ENCODE measurements around the gene AK2.

The AK2 gene

GRCh38 chr1:33043267-33044092, 6.8 kb upstream of the AK2 start:
- no peak for TF ChIP-seq CTCF (IDR thresholded peaks at IDR 0.05; ENCODE audit: low read depth, low read length)
- DNase-seq (ENCODE audit: low read depth in 2 of 2) = no peak
- no peak overlapping the region for H3K4me3 ChIP-seq (replicated peaks in 1 of 2; ENCODE audit: low read depth in 2 of 2, low read length in 2 of 2)

GRCh38 chr1:33042831-33043230, 6.1 kb upstream of the AK2 start:
- TF ChIP-seq CTCF (IDR thresholded peaks at IDR 0.05; ENCODE audit: low read depth, low read length) = no peak
- no peak for DNase-seq (ENCODE audit: low read depth in 2 of 2)
- H3K4me3 ChIP-seq (replicated peaks in 1 of 2; ENCODE audit: low read depth in 2 of 2, low read length in 2 of 2) = no peak overlapping the region

GRCh38 chr1:33041026-33041425, 4.3 kb upstream of the AK2 start:
- H3K4me3 ChIP-seq (replicated peaks in 1 of 2; ENCODE audit: low read depth in 2 of 2, low read length in 2 of 2) = no peak overlapping the region
- DNase-seq (ENCODE audit: low read depth in 2 of 2) = no peak
- TF ChIP-seq CTCF (IDR thresholded peaks at IDR 0.05; ENCODE audit: low read depth, low read length) = no peak

GRCh38 chr1:33039840-33040239, 3.2 kb upstream of the AK2 start:
- DNase-seq (ENCODE audit: low read depth in 2 of 2) = no peak
- no peak overlapping the region for H3K4me3 ChIP-seq (replicated peaks in 1 of 2; ENCODE audit: low read depth in 2 of 2, low read length in 2 of 2)
- TF ChIP-seq CTCF (IDR thresholded peaks at IDR 0.05; ENCODE audit: low read depth, low read length) = no peak

GRCh38 chr1:33036051-33036525, 595 bp downstream of the AK2 start:
- TF ChIP-seq CTCF (IDR thresholded peaks at IDR 0.05; ENCODE audit: low read depth, low read length) = no peak
- peak in 1 of 2 donors; percentile 38 for DNase-seq (ENCODE audit: low read depth in 2 of 2)
- H3K4me3 ChIP-seq (replicated peaks in 1 of 2; ENCODE audit: low read depth in 2 of 2, low read length in 2 of 2) = peak overlapping the region; percentile 88 to 92

GRCh38 chr1:33032126-33032869, 4.4 kb downstream of the AK2 start:
- TF ChIP-seq CTCF (IDR thresholded peaks at IDR 0.05; ENCODE audit: low read depth, low read length) = no peak
- peak in 1 of 2 donors; percentile 21 for DNase-seq (ENCODE audit: low read depth in 2 of 2)
- no peak overlapping the region for H3K4me3 ChIP-seq (replicated peaks in 1 of 2; ENCODE audit: low read depth in 2 of 2, low read length in 2 of 2)
